ENCODE data around the gene EFHD2.

The EFHD2 gene

DNA sequence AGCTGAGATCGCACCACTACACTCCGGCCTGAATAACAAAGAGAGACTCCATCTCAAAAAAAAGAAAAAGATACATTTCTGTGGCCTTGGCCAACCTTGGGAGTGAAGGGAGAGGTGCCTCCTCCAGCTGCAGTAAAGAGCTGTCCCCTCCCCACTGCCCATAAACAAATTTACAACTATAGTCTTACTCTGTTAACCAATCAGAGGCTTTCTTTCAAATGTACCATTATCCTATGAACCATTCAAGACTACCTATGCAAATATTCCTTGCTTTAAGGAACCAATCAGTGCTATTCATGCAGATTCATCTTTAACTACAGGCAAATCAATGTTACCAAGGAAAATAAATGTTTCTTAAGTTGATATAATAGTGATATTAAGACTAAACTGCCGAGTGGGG lies 67.2 kb downstream of the EFHD2 start:
- DNase-seq (ENCODE audit: low spot score): no peak

DNA sequence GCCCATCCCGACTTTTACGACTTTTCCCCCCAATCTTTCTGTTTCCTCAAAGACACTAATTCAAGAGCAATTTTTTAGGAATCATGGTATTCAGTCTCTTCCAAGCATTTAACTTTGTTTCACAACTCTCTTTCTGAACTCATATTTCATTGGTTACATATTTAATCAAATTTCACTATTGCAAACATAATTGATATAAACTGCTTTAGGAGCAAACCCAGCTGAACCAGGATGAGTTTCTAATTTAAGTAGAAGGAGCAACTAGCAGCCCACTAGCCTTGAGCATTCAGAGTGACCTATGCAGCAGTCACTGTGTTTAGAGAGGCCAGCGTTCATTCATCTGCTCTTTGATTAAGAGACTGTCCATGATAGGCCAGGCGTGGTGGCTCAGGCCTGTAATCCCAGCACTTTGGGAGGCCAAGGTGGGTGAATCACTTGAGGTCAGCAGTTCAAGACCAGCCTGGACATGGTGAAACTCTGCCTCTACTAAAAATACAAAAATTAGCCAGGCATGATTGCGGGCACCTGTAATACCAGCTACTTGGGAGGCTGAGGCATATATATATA lies 68.0 kb downstream of the EFHD2 start:
- DNase-seq (ENCODE audit: low spot score): no peak
